ENCODE measurements around the gene MAGI2. TPM values are rescaled to one million over a fixed set of nuclear protein-coding genes. Genes with fewer than 3 reads are reported as not detected.

MAGI2 gene
- polyA plus RNA-seq, 10 donors = 3.9 to 8.2 (median 5.2) TPM

DNA sequence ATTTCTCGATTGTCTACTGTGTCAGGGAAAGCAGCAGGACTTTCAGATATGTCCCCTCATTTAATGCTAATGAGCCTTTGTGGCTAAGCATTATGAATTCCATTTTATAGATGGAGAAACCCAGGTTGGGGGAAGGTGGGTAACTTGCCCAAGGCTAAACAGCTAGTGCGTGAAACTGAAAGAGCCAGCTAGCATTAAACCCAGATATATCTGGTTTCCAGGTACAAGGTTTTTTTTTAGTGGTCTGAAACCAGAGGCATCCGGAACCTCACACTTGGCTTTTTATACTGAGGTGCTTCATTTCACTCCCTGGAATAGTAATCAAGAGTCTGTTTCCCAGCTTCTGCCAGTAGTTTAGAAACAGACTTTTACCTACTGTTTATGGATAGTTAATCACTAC lies 960.1 kb downstream of the MAGI2 start:
- no peak for DNase-seq

DNA sequence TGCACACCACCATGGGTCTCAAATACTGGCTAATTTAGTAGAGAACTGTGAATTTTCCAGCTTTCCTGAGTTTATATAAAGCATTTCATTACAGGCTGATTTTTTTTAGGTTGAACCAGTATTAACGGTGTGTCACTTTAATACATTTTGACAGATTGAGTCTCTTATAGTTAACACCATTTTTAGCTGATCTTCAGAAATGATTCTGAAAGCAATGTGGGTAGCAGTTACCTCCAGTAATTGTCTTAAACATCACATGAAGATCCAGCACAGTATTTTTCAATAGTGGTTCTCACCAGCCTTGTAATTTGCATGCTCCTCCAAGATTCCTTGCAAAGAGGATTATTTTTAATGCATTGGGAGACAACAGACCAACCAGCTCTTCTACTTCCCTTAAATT lies 961.3 kb downstream of the MAGI2 start:
- DNase-seq = no peak

DNA sequence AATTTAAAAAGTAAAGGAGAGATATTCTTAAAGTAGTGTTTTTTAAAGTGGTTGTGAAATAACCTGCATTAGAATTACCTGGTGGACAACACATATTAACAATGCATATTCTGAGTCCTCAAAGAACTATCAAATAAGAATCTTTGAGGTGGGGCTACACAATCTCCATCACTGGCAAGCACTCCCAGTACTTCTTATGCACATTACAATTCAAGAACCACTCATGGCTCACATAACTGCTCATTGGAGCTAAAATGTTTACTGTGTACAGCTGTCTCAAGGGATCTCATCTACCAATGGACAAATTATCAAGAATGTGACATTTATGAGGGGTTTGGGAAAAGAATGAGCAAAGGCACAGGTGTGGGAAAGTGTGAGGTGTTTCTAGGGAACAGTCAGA lies 962.9 kb downstream of the MAGI2 start:
- peak in 1 of 3 donors; percentile 10 for DNase-seq

DNA sequence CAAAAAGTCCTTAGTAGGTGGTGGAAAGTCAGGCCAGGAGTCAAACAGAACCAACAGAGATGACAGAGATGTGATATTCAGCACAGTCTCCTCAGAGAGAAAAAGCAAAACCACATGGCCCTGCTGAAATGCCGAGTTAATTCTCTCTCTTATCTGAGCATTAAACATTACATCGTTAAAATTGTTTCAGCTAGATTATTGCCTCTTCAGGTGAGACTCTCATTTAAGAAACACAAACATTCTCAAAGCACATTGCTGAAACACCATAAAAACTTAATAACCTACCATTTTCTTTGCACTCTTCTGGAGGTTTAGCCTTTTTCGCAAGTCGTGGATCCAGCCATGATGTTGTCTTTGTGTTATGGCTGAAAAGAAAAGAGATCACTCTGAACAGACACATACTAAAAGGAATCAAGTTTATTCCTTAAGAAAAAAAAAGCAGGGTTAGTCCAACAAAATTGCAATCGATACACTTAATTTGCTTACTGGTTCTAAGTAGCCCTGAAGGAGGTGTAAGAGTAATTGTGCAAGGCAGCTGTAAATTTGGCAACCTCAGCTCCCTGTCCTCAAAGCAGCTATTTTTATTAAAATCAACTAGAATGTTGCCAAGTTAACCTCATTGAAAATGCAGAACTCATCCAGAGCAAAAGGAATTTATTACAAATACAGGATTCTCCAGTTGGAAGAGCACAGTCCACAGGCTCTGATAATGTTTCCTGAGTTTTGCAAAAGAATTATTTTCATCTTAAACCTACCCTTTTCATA lies 963.8 kb downstream of the MAGI2 start:
- peak; percentile 30 to 75 (median 44) for DNase-seq

DNA sequence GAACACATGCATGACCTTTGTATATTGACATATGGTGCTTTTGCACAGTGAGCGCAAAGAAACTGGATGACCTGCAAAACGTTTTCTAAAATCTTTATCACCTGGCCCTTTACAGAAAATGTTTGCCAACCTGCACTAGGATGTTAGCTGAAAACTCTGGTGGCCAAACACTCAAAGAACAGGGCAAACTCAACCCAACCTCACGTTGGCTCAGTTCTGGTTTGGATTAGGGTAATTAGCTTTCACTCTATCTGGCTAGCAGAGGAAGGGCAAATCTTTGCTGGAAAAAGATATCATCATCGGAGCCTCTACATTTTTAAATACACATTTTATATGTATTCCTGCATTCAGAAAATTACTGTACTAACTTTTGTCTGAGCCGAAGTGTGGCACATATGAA lies 966.0 kb downstream of the MAGI2 start:
- no peak for DNase-seq

DNA sequence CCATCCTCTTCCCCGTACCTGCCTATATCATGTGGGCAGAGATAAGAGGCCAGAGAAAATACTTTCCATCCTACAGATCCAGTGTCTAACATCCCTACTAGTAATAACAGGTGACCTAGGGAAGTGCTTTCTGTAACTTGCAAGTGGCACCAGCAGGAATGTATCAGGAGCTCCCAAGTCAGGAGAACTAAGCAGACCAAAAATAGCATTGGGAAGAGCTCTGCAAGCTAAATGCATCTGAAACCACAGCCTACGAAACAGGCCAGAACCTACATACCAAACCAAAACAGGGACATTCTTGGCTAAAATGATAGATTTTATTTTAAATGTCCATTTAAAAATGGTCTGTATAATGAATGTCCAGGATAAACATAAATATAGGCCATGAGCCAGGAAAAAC lies 974.1 kb downstream of the MAGI2 start:
- DNase-seq = no peak

DNA sequence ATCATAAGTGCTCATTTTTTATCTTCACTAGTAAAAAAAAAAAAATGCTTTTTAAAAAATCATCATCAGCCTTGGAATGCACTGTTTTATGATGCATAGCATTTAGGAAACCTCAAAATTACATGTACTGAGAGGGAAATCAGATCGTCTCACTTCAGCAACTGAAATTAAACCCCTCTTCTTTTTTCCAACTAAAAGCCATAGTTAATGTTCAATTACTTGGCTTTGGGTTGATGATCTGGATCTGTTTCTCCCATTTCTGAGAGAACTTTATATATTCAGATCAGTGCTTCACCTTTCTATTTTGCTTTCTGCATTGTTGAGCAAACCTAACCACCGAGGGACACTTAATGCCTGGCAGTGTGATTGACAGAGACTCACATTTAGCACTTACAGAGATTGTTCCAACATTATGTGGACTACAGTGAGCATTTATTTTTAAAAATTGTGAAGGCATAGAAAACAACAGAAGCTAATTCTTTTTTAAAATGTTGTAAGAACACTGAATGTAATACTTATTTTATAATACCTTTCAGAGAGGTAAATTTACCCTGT lies 976.5 kb downstream of the MAGI2 start:
- DNase-seq = no peak

DNA sequence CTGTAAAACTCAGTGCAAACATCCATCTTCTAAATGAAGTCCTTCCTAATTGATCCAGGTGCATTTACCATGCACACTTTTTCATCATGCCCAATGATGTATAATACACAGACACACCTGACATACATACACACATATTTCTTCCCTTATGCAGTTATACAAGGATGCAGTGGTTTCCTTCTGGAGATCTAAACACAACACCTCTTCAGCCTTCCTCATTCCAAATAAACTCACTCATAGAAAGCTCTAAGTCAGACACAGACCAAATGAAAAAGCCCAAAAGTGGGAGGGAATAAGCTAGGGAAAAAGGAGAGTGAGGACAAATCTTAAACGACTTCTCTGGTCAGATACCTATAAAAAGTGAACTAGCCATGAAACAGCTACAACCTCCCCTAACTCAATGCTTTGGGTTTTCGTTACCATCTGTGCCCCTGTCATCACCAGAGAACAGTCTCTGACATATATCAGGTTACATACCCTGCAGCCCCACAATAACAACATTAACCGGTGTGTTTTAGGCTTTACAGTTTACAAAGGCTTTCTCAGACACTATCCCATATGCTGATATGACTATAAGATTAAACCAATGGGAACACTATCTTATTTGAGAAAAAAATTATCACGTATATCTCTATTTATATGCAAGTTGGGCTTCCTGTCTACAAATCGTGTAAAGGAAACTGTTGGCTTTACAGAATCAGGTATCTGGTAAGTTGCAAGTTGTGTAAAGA lies 979.7 kb downstream of the MAGI2 start:
- DNase-seq = no peak

DNA sequence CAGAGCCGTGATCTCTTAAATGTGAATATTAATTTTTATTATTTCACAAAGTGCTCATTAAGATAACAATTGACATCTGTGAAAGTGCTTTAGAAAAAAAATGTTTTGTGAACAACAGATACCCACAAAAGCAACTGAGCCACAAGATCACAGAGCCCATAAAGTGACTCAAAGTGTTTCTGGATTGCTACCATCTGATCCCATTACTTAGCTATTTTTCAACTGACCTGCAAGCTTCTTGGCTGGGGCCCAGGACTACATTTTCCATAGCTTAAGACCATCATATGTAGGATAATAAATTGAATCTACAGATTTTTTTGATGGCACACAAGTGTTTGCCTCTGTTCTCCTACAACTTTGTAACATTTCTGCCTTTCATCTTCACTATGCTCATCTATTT lies 980.4 kb downstream of the MAGI2 start:
- peak in 2 of 3 donors; percentile 33 to 37 for DNase-seq

DNA sequence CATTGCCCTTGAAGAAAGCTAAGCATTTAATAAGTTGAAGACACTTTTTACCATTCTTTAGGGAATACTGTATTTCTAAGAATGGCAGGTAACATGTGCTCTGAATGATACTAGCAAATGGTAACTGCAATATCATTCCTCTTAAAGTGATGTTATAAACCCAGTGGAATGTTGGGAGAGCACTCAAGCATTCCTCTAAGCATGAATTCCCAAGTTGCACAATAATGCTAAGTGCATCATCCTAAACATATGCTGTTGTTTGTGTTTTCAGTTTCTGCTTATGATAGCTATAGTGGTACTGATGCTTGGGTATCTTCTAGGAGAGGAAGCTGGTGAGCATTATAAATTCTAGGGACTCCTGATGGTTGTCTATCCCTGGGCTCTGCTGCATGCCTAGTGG lies 980.9 kb downstream of the MAGI2 start:
- DNase-seq = peak in 2 of 3 donors; percentile 9 to 25

DNA sequence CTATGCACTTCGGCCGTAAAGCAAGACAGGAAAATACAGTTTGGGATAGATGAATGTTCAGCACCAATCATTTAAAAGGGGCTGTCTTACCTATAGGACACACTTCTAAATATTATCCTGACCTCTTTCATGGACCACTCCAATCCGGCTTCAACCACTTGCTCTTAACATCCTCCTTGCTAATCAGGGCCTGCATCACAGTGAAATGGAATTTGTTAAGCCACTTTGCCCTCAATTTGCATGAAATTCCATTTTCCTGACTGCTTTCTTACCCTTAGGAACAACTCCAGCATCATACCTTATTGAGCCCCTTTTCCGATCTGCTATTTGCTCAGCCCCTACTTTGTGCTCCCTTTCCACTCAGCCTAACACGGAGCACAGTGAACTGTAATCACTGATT lies 987.6 kb downstream of the MAGI2 start:
- DNase-seq = no peak

DNA sequence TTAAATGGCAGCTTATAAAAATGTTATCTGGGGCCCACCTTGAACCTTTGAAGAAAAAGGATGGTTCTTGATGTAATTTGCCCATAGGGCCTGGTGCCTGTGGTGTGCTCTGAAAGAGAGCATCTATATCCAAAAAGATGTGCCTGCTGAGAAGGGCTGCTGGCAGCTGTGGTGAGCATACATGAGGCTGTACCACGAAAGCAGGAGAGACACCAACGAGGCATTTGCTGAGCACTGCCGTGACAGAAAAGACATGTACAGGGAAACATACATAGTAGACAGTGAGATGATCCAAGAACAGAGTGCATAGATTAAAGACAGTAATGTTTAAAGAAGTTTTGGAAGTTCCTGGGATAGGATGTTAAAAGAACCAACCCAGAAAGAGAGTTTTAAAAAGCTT lies 990.4 kb downstream of the MAGI2 start:
- DNase-seq = no peak

DNA sequence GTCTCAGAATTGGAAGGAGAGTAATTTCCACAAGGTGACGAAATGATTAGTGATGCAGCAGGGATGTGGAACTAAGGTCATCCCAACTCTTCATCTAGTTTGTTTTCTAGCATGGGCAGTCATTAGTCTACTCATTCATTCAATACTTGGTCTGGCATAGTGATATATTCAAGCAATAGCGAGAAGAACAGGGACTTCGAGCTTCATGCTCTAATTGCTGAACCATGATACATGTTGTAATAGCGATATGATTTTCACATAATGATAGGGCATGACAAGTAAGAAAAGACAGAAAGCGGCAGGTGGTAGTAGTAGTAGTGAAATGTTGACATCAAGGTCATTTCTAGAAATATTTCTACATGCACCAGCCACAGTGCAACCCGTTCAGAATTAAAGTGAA lies 1002.8 kb downstream of the MAGI2 start:
- DNase-seq = no peak

DNA sequence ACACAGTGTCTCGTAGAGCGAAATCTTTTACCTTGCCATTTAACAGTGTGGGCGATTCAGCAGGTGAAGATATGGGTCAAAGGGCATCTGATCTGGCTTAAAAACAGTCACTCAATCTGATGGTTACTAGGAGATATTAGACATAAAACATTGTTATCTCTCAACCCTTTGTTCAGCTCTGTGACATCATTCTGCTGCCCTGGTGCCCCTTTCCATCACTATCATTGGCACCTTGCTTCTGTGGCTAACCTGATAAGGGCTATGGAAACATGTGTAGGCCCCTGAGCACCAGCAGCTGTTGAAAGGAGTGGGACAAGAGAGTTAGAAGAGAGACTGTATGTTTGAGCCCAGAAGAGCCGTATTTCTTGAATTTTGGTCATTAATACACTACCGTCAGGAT lies 1004.6 kb downstream of the MAGI2 start:
- no peak for DNase-seq

DNA sequence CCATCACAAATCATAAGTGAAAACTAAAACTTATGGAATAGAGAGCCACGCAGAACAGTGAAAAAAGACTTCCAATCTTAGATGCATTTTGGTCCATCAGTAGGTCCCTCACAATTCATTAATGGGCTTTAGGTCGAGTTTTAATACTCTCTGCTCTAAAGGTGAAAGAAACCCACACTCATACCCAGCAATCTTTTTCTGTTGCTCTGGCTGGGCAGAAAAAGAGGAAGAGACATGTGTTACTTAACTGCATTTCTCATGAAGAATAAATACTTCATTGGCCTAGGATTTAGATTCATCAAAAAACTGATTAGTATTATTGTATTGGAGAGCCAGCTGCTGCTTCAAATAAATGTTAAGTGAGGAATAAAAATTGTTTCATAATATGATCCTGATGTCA lies 1009.2 kb downstream of the MAGI2 start:
- DNase-seq = no peak

DNA sequence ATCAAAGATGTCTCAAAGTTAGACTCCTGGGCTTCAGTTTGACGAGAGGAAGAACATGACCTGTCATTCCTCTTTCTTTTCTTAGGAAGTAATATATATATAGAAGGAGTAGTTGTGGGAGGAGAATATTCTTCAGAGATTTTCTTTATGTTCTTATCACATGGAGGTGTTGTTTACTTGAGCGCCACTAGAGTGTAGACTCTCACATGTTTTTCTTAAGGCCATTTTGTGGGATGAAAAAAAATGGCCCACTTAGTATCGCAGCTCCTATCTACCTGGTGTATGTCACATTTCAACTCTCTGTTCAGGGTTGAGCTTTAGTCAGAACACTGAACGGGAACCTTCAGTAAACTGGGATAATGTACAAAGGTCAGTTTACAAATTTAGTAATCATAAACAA lies 1009.7 kb downstream of the MAGI2 start:
- DNase-seq = no peak

DNA sequence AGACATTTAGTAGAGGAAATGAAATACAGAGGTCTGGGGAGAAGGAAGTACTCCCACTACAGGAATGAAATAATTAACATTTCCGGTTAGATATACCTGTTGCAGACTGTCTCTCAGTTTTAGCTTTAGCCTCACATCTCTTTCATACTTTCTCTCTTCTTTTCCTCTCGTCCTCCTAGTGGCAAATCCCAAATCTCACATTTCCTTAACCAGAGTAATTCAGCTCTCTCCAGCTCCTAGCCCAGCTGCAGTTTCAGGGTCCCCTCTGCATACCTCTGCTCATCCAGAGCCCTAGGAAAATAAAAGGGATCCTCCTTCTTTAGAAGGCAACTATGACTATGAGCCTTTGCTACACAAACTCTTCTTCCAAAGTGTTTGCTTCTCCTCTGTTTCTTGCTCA lies 1011.7 kb downstream of the MAGI2 start:
- no peak for DNase-seq

DNA sequence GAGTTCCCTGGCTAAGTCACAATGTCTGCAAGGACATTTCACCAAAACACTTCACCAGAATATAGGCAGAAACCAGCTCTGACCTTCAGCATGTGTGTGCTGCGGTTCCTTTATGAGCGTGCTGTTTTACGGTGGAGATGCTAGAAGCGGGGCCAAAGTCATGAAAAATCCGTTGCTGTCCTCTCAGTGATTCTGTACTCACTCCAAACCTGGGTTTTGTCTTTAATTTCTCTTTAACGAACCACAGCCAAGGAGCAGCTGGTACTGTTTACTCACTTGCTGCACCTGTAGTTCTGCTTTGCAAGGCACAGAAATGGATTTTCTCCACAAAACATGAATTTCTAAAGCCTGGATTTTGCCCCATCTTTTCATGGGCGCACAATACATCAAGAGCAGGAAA lies 1015.0 kb downstream of the MAGI2 start:
- no peak for DNase-seq

DNA sequence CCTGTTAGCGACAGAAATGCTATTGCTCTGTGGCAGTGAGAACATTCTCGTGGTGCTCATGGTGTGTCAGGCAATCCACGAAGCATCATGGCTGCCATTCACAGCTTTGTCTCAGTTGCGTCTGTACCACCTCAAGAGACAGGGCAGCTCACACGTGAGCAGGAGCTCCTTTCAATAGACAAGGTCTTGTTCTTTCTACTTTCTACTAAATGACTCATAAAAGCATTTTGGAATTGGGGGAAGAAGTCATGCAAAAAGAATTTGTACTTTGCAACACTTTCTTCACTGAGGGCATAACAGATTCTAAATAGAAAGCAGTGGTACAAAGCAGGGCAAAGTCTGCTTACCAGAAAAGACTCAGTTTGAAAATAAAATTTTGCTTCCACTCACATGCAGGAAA lies 1016.3 kb downstream of the MAGI2 start:
- DNase-seq = peak in 1 of 3 donors; percentile 31

DNA sequence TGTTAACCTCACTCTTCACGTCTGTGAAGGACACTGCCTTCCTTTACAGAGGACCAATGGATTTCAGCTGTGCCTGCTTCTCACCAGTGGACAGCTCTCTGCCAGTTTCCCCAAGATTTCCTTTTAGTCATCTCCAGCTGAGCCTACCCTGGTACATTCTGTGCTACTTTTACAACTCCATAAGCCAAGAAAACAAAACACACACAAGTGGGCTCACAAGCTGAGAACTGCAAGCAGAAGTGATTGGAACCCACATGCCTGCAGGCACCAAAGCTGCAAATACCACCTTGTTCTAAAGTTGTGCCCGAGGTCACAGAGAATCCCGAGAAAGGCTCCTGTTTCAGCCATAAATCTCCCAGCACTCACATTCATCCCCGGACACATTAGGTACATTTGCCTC lies 1018.1 kb downstream of the MAGI2 start:
- DNase-seq = no peak

DNA sequence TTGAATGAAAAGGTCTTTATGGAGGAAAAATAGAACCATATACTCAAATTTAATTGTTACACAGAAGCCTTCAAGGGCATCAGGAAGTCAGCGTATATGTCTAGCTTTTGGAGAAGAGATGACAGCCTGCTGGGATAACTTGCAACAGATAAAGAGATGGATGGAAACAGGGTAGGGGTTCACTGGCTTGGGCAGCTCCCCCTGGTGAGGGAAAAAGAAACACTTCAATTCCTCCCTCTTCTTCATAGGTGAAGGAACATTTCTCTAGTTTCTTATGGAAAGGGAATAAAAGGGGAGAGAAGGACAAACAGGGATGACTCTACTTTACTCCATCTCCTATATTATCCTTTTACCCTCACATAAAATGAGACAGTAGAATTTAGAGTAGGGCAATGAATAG lies 1019.2 kb downstream of the MAGI2 start:
- no peak for DNase-seq

DNA sequence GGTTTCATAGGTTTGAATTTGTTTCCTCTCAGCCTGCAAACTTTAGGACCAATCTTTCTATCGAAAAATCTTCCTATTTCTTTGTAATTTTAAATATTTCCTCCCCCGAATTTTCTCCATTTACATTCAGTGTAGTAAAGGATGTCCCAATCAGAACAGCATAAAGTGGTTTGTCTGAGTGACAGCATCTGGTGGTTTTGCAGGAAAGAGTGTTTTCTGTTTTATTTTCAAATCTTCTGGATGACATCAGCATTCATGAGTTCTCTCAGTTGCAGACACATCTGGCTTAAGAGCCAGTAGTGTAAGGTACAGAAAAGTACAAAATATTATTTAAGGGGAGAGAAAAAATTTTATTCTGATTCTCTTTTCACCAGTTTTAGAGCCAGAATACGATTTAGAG lies 1020.0 kb downstream of the MAGI2 start:
- no peak for DNase-seq

DNA sequence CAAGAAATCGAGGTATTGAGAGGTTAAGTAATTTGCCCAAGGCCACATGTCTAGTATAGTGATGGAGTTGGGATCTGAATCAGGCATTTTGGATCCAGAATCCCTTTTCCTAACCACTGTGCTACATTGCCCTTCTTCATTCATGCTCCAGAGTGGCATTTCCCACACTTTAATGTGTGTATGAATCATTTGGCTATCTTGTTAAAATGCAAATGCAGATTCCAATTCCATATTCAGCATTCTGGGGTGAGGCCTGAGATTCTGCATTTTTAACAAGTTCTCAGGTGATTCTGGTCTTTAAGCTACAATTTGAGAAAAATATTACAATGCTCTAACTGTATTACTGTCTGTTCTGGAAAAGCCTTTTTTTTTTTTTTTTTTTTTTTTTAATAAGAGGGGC lies 1023.6 kb downstream of the MAGI2 start:
- no peak for DNase-seq
